SHP77 treated with DMSO at 0.1 percent for 48 hours (cell line): ENCODE data around the gene ICAM2.
"Not testable (repeated sequence)": the region's sequence is repeated elsewhere in the genome, so short reads cannot be mapped to it uniquely, and the experiment has no call there.

Source experiments
- DNase-seq: peaks from one replicate; lab custom pipeline; 2025; lab: John Stamatoyannopoulos, UW

ICAM2 gene

DNA sequence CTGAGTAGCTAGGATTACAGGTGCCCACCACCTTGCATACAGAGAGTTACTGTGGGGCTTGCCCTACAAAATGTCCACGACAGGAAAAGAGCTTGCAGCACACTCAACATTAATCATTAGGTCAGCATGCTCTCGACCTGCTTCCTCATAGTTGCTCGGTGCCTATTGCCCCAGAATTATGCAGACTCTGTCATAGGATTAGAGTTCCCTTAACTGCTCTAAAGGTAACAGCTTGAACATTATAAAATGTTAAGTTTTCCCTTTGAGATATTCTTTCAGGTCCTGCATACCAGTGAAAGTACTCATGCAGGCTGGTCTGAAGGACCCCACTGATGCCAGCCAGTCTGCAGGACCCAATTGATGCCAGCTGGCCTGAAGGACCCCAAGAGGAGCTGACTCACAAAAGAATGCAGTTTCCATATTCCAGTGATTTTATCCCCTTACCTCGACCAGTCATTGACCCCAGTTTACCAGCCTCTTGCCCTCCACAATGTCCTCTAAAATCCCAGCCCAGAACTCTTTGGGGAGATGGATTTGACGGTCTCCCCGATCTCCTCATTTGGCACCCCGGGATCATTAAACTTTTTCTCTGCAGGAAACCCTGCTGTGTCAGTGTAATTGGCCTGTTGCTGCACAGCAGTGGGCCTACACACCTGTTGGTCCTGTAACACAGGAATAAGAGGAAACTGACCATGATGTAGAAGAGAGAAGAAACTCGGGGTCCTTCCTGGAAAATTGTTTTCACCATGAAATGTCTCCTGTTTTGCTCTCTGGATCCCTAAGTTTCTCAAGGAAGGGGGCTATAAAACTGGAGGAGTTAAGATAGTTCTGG is 10.6 kb downstream of the ICAM2 start:
- DNase-seq = no peak

DNA sequence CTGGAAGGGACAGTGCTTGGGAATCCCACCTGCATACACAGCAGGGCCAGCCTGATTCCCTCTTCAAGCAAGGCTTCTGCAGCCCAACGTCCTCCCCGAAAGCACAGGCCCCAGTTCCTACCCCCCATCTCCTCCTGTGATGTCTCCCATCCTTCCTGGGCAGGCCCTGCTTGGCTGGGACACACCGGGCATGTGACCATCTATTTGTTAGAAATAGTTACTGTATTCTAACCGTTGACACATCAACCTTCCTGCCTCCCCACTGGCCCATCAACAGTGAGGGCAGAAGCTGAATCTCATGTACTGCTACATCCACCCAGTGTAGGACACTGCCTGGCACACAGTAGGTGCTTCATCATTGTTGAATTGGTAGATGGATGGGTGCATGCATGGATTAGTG is 11.6 kb downstream of the ICAM2 start:
- no peak for DNase-seq

DNA sequence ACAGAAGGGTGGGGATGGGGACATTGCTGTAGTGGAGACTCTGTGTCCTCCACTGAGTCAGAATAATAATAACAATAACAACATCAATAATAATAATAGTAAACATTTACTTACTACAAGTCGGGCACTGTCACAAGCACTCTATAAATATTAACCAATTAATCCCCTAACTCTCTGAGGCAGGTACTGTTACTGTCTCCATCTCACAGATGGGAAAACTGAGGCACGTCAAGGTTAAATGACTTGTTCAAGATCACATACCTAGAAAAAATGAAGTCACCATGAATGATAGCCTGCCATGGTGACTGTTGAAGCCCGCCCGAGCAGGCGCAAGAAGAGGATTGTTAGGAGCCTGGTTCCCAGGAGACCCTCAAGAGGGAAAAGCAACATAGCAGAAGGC is 12.1 kb downstream of the ICAM2 start:
- DNase-seq = no peak

DNA sequence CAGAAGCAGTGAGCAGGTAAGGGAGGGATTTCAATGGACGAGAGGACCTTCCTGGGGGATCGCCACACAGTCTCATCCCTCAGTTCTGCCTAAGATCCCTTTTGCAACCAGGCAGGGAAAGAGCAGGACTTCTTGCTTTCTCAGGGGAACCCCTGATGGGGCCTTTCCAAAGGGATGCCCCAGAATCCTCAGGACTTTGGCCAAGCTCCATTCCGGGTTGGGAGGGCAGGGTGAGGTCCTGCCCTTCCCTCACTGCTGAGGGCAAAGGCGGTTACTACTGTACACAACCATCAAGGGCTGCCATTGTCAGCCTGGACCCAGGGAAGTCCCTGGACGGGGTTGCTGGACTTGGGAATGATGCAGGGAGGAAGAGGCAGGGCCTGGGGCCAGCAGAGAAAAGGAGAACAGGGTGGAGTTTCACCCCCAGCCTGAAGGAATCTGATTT is 12.6 kb downstream of the ICAM2 start:
- no peak for DNase-seq

DNA sequence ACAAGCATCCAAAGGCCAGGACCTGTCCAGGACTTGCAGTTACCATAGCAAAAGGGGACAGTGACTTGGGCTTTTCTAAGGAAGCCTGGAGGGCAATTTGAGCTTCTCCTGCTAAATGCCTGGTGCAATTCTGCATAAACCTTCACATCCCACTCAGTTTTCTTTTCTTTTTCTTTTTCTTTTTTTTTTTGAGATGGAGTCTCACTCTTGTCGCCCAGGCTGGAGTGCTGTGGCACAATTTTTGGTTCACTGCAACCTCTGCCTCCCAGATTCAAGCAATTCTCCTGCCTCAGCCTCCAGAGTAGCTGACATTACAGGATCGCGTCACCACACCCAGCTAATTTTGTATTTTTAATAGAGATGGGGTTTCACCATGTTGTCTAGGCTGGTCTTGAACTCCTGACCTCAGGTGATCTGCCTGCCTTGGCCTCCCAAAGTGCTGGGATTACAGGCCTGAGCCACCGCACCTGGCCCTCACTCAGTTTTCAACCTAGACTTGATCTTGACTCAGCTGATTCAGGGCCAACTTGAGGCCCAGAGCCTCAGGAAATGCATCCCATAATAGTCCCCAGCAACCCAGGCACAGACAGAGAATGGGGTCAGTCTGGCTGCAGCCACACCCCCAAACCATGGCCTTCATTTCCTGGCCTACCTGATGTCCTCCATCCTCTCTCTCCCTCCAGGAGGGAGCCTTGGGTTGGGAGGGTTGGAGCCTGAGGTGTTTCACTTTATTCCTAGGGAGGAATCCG is 13.2 kb downstream of the ICAM2 start:
- DNase-seq = not testable (repeated sequence)

DNA sequence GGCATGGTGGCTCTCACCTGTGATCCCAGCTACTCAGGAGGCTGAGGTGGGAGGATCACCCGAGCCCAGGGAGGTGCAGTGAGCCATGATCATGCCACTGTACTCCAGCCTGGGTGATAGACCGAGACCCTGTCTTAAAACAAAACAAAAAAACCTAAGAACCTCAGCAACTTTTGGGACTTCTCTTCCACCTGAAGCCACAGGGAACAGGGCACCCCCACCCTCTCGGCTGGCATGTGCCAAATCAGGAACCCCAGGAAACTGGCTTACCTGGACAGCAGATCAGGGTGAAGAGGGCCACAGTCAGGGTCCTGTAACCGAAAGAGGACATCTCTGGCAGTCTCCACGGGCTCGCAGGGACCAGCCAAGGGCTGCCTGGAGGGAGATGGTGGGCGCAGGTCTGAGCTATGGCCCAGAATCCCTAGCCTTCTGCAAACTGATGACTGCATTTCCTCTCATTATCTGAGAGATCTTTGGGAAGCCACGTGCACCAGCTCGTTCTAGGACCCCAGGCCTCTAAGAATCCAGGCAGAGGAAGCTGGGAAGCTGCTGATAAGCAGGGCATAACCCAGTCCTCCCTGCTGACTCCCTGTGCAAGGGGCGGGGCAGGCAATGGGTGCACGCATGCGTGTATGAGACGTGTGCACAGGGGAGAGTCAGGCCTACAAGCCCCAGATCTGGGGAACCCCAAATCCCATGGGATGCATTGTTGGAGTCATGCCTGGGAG is 13.9 kb downstream of the ICAM2 start:
- no peak for DNase-seq

DNA sequence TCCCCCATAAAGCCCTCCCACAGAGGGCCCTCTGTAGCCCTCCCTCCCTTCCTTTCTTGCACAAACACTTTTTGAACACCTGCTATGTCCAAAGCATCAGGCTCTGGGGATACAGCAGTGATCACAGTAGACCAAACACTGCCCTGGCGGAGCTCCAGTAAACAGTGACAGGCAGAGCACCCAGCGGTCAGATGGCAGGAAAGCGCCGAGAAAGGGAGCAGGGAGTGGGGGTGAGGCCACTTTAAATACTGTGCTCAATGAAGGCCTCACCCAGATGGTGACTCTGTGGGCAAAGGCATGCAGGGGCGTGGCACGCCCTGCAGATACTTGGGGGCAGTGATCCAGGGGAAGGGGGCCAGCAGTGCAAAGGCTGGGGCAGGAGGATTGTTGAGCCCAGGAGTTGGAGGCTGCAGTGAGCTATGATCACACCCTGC is 14.7 kb downstream of the ICAM2 start:
- peak; percentile 66 for DNase-seq

DNA sequence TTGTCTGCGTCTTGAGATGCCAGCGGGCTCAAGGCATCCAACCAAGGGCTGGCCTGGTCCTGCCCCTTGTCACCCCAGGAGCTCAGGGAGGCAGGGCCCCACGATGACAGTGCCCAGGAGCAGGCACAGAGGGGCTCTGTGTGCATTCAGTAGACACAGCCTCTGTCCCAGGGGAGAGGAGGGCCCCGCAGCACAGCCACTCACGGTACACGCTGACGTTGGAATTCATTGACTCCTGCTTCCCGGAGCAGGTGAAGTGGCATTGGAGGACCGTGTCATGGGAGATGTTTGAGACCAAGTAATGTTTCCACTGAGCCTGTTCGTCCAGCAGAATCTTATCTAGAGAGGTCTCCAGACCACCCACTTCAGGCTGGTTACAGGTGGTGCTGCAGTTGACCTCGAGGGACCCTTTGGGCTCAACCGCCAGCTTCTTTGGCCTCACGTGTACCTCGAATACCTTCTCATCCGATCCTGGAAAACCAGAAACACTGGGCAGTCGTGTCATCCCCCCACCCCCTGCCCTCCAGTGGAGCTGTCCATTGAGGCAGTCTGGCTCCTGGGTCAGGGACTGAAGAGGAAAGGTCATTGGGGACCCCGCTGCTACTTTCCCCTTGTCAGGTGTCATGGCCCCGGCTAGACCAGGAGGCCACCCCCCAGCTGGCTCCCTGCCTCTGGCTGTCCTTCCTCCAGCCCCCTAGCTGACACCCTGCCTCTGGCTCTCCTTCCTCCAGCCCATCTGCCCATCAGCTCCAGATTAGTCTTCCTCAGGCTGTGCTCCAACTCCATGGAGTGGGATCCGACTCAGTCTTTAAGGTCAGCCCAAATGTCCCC is 15.3 kb downstream of the ICAM2 start:
- no peak for DNase-seq

DNA sequence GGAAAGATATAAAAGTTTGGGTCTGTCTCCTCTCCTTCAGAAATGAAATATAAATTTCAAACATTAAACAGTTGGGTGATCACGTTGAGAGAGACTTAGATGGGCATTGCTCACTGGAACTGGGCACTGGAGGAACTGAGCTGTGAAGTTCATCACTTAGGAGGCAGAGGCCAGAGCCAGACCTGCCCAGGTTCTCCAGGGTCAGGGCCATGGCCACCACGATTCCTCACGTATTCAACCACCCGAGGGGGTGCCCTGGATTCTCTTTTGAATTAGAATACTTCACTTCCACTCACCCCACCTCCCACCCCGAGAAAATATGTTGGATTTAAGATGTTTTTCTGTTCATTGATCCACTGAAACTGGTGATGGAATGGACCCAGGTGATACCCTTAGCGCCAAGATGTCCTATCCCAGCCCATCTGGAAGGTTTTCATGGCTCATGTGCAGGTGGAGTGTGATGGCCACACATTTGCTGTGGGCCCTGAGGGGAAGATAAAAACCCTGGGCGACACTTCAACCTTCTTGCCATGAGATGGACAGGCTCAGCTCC is 16.1 kb downstream of the ICAM2 start:
- no peak for DNase-seq

DNA sequence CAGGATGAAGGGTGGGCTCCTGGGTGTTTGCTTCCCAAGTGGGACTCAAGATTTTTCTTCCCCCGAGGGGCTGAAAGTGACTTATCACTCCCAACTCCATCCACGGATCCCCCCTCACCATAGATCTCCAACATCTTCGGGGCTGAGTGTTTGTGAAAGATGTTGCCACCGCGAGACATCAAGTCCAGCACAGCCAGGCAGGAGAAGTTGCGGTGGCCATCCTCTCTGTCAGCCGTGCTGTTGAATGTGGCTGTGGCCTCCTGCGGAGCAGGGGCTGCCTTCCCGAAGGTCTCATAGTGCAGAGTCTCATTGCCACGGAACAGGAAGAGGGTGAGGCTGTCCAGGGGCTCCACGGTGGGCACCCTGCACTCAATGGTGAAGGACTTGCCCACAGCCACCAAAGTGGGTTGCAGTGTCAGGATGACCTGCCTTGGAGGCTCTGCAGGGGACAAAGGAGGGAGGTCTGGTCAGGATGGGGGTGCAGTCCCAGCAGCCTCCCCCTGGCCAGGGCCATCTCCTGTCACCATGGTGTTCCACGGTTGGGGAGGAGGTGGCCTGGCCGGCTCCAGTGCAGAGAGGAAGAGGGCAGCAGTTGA is 16.8 kb downstream of the ICAM2 start:
- no peak for DNase-seq

DNA sequence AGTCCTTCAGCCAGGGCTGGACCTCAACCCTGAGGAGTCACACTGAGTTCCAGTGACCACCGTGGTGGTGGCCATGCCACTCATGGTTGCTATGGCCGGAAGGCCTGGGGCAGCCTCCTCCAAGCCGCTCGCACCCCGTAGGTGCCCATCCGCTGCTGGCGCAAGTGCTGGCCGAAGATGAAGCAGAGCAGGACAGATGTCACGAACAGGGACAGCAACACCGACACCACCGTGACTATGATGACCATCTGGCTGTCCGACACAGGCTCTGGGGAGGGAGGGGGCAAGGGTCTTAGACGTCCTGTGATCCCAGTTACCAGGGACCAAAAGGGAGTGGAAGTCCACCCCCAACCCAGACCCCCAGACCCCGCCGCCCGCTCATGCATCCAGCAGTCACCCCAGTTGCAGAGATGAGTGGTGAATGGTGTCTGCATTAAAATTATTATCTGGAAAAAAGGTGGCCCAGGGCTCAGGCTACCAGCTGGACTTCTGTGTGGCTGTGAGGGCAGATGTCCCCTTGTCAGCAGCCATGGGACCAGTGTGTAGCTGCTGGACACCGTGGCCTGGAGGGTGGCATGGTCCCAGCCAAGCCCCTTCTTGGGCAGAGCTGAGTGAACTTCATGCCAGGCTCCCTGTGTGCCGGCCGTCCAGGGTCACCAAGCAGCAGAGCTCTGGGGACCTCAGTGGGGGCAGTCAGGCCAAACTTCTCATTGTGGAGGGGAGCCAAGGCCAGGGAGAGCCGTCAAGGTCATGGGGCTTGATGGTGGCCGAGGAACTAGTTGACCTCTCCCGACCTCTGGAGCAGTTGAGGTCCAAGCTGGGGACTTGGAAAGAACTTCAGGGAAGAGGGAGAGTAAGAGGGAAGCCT is 17.5 kb downstream of the ICAM2 start:
- no peak for DNase-seq

DNA sequence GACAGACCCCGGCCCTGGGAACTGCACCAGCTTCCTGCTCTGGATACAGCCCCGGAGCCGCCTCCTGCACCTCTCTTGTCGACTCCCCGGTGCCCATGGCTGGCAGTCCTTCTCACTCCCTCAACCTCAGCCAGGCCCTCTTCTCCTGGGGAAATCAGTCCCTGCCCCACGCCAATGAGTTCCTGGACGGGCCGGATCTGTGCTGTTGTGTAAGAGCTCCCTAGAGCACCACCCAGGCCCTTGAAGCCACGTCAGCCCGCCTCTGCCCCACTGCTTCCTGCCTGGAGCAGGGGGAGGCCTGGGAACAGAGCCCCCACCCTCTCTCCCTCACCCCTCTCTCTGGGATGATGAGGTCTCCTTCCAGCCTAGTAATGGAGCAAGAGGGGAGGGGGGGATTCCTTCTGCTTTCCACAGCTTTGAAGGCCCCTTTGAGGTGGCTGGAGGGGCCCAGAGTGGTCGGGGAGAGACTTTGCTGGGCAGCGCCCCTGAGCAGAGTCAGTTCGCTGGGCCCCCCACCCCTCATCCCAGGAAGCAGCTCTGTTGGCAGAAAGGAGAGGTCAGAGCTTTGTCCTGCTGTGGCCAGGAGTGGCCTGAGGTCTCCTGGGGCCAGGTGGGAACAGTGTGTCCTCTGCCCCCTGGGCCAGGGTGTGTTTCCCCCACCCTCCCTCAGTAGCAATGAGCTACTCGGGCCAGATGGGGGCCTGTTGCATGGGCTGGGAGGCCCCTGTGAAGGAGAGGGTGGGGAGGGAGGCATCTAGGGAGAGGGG is 18.5 kb downstream of the ICAM2 start:
- DNase-seq = no peak

DNA sequence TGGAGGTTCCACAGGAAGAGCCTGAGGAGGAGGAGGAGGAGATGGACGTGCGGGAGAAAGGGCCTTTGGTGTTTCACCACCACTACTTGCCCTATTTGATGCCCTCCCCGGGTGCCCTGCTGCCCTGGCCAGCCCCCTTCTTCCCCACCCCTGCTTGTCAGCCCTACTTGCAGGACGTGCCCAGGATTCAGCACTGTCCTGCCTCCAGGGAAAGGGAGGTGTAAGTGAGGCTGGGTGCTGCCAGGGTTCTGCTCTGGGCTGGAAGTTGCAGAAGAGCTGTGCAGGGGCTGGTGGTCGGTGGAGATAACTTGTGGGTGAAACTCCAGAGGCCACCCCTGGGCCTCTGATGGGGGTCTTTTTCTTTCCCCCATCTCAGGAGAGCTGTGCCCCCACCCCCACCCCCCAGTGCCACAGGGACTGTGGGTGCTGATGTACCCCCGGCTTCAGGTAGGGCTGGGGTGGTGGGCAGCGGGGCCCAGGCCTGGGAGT is 19.3 kb downstream of the ICAM2 start:
- DNase-seq = no peak

DNA sequence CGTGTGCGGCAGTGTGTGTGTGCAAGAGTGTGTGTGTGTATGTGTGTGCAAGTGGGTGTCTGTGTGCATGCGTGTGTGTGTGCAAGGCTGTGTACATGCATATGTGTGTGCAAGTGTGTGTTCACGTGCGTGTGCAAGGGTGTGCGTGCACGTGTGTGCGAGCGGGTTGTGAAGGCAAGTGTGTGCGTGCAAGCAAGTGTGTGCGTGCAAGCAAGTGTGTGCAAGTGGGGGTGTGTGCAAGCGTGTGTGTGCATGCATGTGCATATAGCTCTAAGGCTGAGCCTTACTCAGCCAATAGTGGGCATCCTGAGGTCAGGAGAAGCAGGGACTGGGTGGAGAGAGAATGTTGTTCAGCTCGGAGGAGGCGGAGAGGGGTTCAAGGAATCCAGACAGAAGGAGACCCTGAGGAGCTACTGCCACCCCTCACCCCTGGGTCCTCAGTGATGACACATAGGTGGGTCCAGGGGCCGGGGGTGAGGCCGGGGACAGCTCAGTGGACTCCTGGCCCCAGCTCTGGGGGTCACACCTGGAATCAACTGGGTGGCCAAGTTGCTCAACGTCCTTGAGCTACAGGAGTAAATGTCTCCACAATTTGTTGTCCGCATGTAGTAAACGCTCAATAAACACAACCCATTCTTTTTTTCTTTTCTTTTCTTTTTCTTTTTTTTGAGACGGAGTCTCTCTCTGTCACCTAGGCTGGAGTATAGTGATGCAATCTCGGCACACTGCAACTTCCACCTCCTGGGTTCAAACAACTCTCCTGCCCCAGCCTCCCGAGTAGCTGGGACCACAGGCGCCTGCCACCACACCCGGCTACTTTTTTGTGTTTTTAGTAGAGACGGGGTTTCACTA is 20.5 kb downstream of the ICAM2 start:
- DNase-seq = no peak

DNA sequence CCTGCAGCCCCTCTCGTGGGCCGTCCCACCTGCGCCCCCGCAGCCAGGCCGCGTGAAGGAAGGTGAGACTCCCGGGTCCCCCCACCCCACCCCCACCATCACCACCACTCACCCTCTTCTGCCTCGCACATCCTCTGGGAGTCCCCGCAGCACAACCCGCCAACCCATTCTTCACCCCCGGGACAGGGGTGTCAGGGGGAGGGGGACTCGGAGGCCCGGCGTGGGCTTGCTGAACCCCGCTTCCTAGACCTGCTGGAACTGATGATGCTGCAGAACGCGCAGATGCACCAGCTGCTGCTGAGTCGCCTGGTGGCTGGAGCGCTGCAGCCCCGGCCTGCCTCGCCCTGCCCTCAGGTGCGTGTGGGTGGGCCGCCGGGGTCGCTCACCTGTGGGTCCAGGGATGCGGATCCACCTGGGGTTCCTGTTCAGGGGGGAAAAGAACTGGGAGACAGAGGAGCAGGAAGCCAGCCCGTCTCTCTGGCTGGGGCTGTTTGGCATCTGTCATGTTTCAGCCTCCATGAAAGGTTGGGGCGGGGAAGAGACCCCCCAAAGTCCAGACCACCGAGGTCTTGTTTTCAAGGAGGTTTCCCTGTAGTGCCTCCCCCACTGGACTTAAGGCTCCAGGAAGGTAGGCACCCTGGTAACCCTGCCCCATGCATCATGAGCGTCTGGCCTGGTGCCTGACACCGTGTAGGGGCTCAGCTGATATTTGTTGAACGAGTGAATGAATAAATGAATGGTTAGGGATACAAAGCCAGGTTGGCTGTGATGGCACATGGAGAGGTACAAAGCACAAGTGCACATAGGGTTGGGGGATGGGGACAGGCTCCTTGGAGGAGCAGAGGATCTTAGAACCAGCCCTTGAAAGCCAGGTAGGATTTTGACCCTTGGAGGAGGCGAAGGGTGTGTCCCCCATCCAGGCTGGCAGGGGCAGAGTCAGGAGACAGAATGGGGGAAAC is 21.4 kb downstream of the ICAM2 start:
- no peak for DNase-seq

DNA sequence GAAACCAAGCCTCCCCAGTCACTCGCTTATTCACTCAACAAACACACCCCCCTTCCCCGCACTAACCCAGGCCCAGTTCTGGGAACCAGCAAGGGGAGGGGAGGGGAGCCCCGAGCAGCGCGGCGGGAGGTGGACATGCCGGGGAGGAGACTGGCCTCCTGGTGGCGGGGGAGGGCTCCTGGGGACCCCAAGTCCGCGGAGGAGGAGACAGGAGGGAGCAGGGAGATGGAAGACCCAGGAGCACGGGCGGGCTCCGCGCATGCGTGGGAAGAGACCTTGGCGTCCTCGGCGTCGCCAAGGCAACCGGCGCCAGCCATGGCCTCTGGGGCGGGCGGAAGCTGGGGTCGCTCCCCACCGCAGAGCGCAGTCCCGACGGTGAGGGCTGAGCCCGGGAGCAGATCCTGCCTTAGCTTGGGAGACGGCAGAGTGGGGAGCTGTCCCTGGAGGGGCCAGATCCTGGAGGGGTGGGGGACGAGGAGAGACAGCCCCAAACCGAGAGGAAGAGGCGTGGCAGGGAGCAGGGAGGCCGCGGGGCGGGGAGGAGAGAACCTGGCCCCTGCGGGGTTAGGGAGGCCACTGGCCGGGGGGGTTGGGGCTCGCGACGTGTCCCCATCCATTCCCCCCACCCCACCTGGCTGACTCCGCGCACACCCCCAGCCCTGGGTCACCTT is 22.2 kb downstream of the ICAM2 start, which contains the start of gene PRR29:
Gene PRR29 (plus strand): TSS at position 302 of the 671 bp plus-strand sequence. CDS start 14 bp downstream, at position 316.
- no peak for DNase-seq
